GM23248 (cell line): ENCODE data around the gene NCOR2. TPM values are rescaled to one million over a fixed set of nuclear protein-coding genes. Genes with fewer than 3 reads are reported as not detected.

Experiments used
- DNase-seq: peaks from one replicate; pipeline ENCODE4 v3.0.0-alpha.2; 2015
- H2AFZ ChIP-seq: fragments of 200-600 bp; sonication (generic); 2 replicates; pipeline ENCODE4 v1.6.1; 2016; ENCODE audit warnings: antibody characterized with exemption
- H3F3A ChIP-seq: fragments of 200-600 bp; sonication (generic); 2 replicates; pipeline ENCODE4 v1.6.1; 2016; ENCODE audit warnings: mild to moderate bottlenecking, antibody characterized with exemption, mixed run types; ENCODE audit not compliant: insufficient read depth
- H3K27ac ChIP-seq: fragments of 200-600 bp; sonication (generic); 2 replicates; pipeline ENCODE4 v1.5.1; 2016; ENCODE audit warnings: mild to moderate bottlenecking
- H3K27me3 ChIP-seq: fragments of 200-600 bp; sonication (generic); replicated peaks from 2 replicates; pipeline ENCODE4 v1.6.1; 2016; ENCODE audit warnings: mild to moderate bottlenecking; ENCODE audit not compliant: insufficient read depth
- H3K36me3 ChIP-seq: fragments of 200-600 bp; sonication (generic); 2 replicates; pipeline ENCODE4 v1.6.1; 2016; ENCODE audit warnings: low read depth, mild to moderate bottlenecking
- H3K4me1 ChIP-seq: fragments of 200-600 bp; sonication (generic); 2 replicates; pipeline ENCODE4 v1.6.1; 2016; ENCODE audit warnings: mild to moderate bottlenecking; ENCODE audit not compliant: insufficient read depth
- H3K4me2 ChIP-seq: fragments of 200-600 bp; sonication (generic); one replicate; pipeline ENCODE4 v1.6.1; 2016; ENCODE audit warnings: mild to moderate bottlenecking; ENCODE audit not compliant: unreplicated experiment
- H3K4me3 ChIP-seq: fragments of 200-600 bp; sonication (generic); 2 replicates; pipeline ENCODE4 v1.5.1; 2016; ENCODE audit warnings: mild to moderate bottlenecking
- H3K79me2 ChIP-seq: fragments of 200-600 bp; sonication (generic); 2 replicates; pipeline ENCODE4 v1.6.1; 2016; ENCODE audit warnings: mild to moderate bottlenecking; ENCODE audit not compliant: insufficient read depth
- H3K9ac ChIP-seq: fragments of 200-600 bp; sonication (generic); 2 replicates; pipeline ENCODE4 v1.6.1; 2016; ENCODE audit warnings: mild to moderate bottlenecking
- H3K9me2 ChIP-seq: fragments of 200-600 bp; sonication (generic); 2 replicates; pipeline ENCODE4 v1.6.1; 2016; ENCODE audit warnings: mixed run types, mild to moderate bottlenecking, moderate library complexity; ENCODE audit not compliant: insufficient read depth
- H3K9me3 ChIP-seq: fragments of 200-600 bp; sonication (generic); one replicate; pipeline ENCODE4 v1.6.1; 2017; ENCODE audit warnings: low read depth
- H4K20me1 ChIP-seq: fragments of 200-600 bp; sonication (generic); 2 replicates; pipeline ENCODE4 v1.6.0; 2016; ENCODE audit not compliant: insufficient read depth
- EZH2 ChIP-seq: fragments of 200-600 bp; sonication (generic); IDR thresholded peaks from 2 replicates; pipeline ENCODE4 v1.6.1; 2018; ENCODE audit warnings: antibody characterized with exemption, mild to moderate bottlenecking; ENCODE audit not compliant: insufficient read depth, poor library complexity, severe bottlenecking
- EZH2phosphoT487 ChIP-seq: fragments of 200-600 bp; sonication (generic); IDR thresholded peaks from 2 replicates; pipeline ENCODE4 v1.6.1; 2018; ENCODE audit warnings: antibody characterized with exemption, moderate library complexity, mild to moderate bottlenecking, low read depth; ENCODE audit not compliant: insufficient read depth
- WGBS, 2 experiments: methylation state at CpG; one replicate each; pipeline ENCODE4 v1.1.6; 2015 to 2017; ENCODE audit warnings: low lambda C conversion rate in 2 of 2, low coverage in 1 of 2; ENCODE audit errors: missing lambda C conversion rate in 2 of 2; 5-methylcytosine and 5-hydroxymethylcytosine counted together
- in situ Hi-C: fragments of 300-500 bp; cut with MboI; formaldehyde crosslinking; loops from 2 replicates; pipeline ENCODE4 v1.15.0; 2020
- polyA plus RNA-seq: library from polyadenylated mRNA; unstranded; fragments of >200 nt; fragmentation: Nextera tagmentation; extraction: Ambion mirVana; gene quantifications from 2 replicates; pipeline ENCODE4 v1.2.1, GENCODE V29; 2016
- total RNA-seq: library from RNA; depleted of rRNA; stranded (reverse); fragments of >200 nt; shearing (Covaris generic); gene quantifications from 2 replicates; pipeline ENCODE4 v1.2.3, GENCODE V29; 2014

NCOR2 gene
- total and polyA plus RNA-seq, 2 experiments from 2014 or later, result 37.7 to 43.5 TPM

- peak; percentile 98 for DNase-seq
- in situ Hi-C loops, result no loop called here
- 1 to 2% methylated on average over 29 to 46 of the region's 51 CpGs for WGBS, 2 experiments
- Histone ChIP-seq H3K27me3 (no peaks in the 10 kb centered on the region), H3K4me2 (peak overlapping the region; percentile 99), H3K9me3 (no peaks in the 10 kb centered on the region), H4K20me1 (no peaks in the 10 kb centered on the region), H3K4me3 (peak overlapping the region; percentile 76), H3K9me2 (no peaks in the 10 kb centered on the region), H3K4me1 (peaks cover 49% of the 10 kb centered on the region), H3K9ac (peak overlapping the region; percentile 98), H3K27ac (peak overlapping the region; percentile 100), H2AFZ (peak overlapping the region; percentile 47), H3K79me2 (peaks cover 73% of the 10 kb centered on the region), H3F3A (peaks cover 40% of the 10 kb centered on the region), H3K36me3 (no peaks in the 10 kb centered on the region)
- TF ChIP-seq EZH2phosphoT487 (no peak), EZH2 (no peak)
Measured at GRCh38 chr12:124518051-124518932, 49.1 kb downstream of the NCOR2 start.
